Hepatocyte (in vitro differentiated cells): ENCODE results near the gene LGALS4. TPM values are rescaled to one million over a fixed set of nuclear protein-coding genes. Genes with fewer than 3 reads are reported as not detected.

Experiments used
- DNase-seq: peaks from one replicate; pipeline ENCODE4 v3.0.0-alpha.2; 2016; ENCODE audit warnings: low spot score
- H2AFZ ChIP-seq: fragments of 200-600 bp; sonication (generic); 2 replicates; pipeline ENCODE4 v1.6.0; 2016; ENCODE audit warnings: antibody characterized with exemption, mild to moderate bottlenecking
- H3K27ac ChIP-seq: fragments of 200-600 bp; sonication (generic); 2 replicates; pipeline ENCODE4 v1.5.1; 2016; ENCODE audit warnings: mild to moderate bottlenecking
- H3K27me3 ChIP-seq: fragments of 200-600 bp; sonication (generic); 2 replicates; pipeline ENCODE4 v1.6.1; 2016
- H3K36me3 ChIP-seq: fragments of 200-600 bp; sonication (generic); replicated peaks from 2 replicates; pipeline ENCODE4 v1.5.1; 2016; ENCODE audit warnings: low read depth; ENCODE audit not compliant: insufficient read depth
- H3K4me1 ChIP-seq: fragments of 200-600 bp; sonication (generic); 2 replicates; pipeline ENCODE4 v1.5.1; 2016; ENCODE audit warnings: mild to moderate bottlenecking, moderate library complexity; ENCODE audit not compliant: insufficient read depth
- H3K4me2 ChIP-seq: fragments of 200-600 bp; sonication (generic); 2 replicates; pipeline ENCODE4 v1.6.0; 2016
- H3K4me3 ChIP-seq: fragments of 200-600 bp; sonication (generic); 2 replicates; pipeline ENCODE4 v1.5.1; 2016; ENCODE audit warnings: mild to moderate bottlenecking
- H3K79me2 ChIP-seq: fragments of 200-600 bp; sonication (generic); 2 replicates; pipeline ENCODE4 v1.6.0; 2017; ENCODE audit warnings: mild to moderate bottlenecking
- H3K9me2 ChIP-seq: fragments of 200-600 bp; sonication (generic); replicated peaks from 2 replicates; pipeline ENCODE4 v1.6.0; 2017; ENCODE audit warnings: mild to moderate bottlenecking; ENCODE audit not compliant: insufficient read depth
- H3K9me3 ChIP-seq: fragments of 200-600 bp; sonication (generic); 2 replicates; pipeline ENCODE4 v1.5.1; 2016; ENCODE audit warnings: low read depth, mild to moderate bottlenecking
- H4K20me1 ChIP-seq: fragments of 200-600 bp; sonication (generic); 2 replicates; pipeline ENCODE4 v1.6.0; 2016; ENCODE audit warnings: mild to moderate bottlenecking; ENCODE audit not compliant: insufficient read depth, poor library complexity, severe bottlenecking
- EZH2 ChIP-seq: fragments of 200-600 bp; sonication (generic); IDR thresholded peaks from 2 replicates; pipeline ENCODE4 v1.6.1; 2016; ENCODE audit warnings: antibody characterized with exemption, mild to moderate bottlenecking, borderline replicate concordance
- EZH2phosphoT487 ChIP-seq: fragments of 200-600 bp; sonication (generic); IDR thresholded peaks from one replicate; pipeline ENCODE4 v1.6.1; 2018; ENCODE audit warnings: antibody characterized with exemption, mild to moderate bottlenecking, low read depth, moderate library complexity; ENCODE audit not compliant: unreplicated experiment, severe bottlenecking
- WGBS: methylation state at CpG from one replicate; pipeline ENCODE4 v1.1.6; 2016; ENCODE audit warnings: low lambda C conversion rate; ENCODE audit errors: missing lambda C conversion rate; 5-methylcytosine and 5-hydroxymethylcytosine counted together
- polyA plus RNA-seq: library from polyadenylated mRNA; unstranded; fragments of >200 nt; fragmentation: Nextera tagmentation; extraction: Ambion mirVana; gene quantifications from 2 replicates; pipeline ENCODE4 v1.2.1, GENCODE V29; 2016
- total RNA-seq: library from RNA; depleted of rRNA; stranded (reverse); fragments of >200 nt; gene quantifications from 2 replicates; pipeline ENCODE4 v1.2.3, GENCODE V29; 2014
- TF ChIP-seq, protein P1 (sequence below): fragments of 200-600 bp; sonication (generic); IDR thresholded peaks from 2 replicates; pipeline ENCODE4 v1.5.1; 2016; ENCODE audit warnings: antibody characterized with exemption, mild to moderate bottlenecking; ENCODE audit not compliant: poor library complexity

The LGALS4 gene
- total and polyA plus RNA-seq, 2 experiments from 2014 or later, result 147 to 199 TPM

DNA sequence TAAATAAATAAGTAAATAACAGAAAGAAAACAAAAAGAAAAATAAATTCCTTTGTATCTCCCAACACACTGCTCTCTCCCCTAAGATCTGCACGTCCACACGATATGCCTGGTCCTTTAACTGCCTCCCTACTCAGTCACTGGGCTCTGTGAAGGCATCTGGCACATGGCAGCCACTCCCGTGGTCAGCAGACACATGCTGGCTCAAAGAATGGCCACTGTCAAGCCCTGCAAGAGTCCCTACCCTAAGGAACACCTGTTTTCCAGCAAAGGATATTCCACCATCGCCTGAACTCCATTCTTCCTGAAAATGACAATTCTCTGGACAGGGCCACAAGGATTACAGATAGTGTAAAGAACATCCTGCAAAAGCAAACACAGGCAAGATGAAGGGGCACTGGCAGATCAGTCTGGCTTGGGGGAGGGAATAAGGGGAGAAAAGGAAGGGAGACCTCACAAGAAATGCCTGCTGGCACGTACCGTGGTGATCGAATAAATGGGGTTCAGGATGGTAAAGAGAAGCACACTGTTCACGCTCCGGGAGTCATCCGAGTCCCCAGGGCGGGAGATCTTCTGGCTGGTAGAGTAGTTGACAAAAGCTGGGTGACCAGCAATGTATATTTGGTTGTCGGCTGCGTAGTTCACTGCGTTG is 32.8 kb upstream of the LGALS4 start:
- no peak overlapping the region for H3K27ac ChIP-seq
- TF ChIP-seq EZH2 (no peak), EZH2phosphoT487 (no peak)
- TF ChIP-seq, protein P1, sequence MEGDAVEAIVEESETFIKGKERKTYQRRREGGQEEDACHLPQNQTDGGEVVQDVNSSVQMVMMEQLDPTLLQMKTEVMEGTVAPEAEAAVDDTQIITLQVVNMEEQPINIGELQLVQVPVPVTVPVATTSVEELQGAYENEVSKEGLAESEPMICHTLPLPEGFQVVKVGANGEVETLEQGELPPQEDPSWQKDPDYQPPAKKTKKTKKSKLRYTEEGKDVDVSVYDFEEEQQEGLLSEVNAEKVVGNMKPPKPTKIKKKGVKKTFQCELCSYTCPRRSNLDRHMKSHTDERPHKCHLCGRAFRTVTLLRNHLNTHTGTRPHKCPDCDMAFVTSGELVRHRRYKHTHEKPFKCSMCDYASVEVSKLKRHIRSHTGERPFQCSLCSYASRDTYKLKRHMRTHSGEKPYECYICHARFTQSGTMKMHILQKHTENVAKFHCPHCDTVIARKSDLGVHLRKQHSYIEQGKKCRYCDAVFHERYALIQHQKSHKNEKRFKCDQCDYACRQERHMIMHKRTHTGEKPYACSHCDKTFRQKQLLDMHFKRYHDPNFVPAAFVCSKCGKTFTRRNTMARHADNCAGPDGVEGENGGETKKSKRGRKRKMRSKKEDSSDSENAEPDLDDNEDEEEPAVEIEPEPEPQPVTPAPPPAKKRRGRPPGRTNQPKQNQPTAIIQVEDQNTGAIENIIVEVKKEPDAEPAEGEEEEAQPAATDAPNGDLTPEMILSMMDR, result no peak
- no peak overlapping the region for H2AFZ ChIP-seq
- WGBS, result 95% methylated on average over 14 of the region's 14 CpGs
- peaks cover 85% of the 10 kb centered on the region for H3K79me2 ChIP-seq
- H3K4me1 ChIP-seq, result peaks cover 5% of the 10 kb centered on the region
- H3K4me3 ChIP-seq, result no peak overlapping the region
- no peaks in the 10 kb centered on the region for H3K9me2 ChIP-seq
- no peak overlapping the region for H3K4me2 ChIP-seq
- DNase-seq, result no peak
- H3K36me3 ChIP-seq, result peaks cover 11% of the 10 kb centered on the region
- no peaks in the 10 kb centered on the region for H3K27me3 ChIP-seq
- no peaks in the 10 kb centered on the region for H3K9me3 ChIP-seq
- peaks cover 82% of the 10 kb centered on the region for H4K20me1 ChIP-seq

DNA sequence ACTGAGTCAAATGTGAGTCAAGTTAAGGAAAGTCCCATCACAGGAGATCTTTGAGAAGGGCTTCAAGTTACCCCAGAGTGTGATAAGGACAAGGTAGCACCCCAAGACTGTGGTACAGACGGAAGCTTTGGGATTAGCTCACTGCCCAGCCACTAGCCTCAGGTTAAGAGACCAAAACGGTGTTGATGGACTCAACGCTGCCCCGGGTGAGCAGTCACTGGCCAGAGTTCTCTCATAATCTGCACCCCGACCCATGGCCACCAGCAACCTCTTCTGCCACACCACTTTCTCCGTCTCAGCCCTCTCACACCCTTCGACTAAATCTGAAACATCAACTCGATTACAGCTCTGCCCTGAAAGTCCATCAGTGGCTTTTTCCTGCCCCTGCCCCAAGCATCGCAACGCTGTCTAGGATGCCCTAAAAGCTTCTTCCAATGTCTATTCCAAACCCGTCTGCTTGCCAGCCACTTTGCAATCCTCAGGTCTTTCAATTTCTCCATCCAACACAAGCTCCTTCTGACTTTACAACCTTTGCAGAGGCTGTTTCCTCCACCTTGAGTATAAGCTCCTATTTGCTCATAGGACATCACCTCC is 31.4 kb upstream of the LGALS4 start:
- Histone ChIP-seq H3K27ac (no peak overlapping the region), H3K27me3 (no peaks in the 10 kb centered on the region), H3K79me2 (peaks cover 93% of the 10 kb centered on the region), H4K20me1 (peaks cover 88% of the 10 kb centered on the region), H3K36me3 (peaks cover 17% of the 10 kb centered on the region), H3K4me3 (no peak overlapping the region), H3K9me3 (no peaks in the 10 kb centered on the region), H2AFZ (no peak overlapping the region), H3K4me1 (peaks cover 13% of the 10 kb centered on the region), H3K4me2 (no peak overlapping the region), H3K9me2 (no peaks in the 10 kb centered on the region)
- no peak for TF ChIP-seq EZH2
- TF ChIP-seq EZH2phosphoT487, result no peak
- TF ChIP-seq, protein P1, result no peak
- 94% methylated on average over 11 of the region's 11 CpGs for WGBS
- no peak for DNase-seq

DNA sequence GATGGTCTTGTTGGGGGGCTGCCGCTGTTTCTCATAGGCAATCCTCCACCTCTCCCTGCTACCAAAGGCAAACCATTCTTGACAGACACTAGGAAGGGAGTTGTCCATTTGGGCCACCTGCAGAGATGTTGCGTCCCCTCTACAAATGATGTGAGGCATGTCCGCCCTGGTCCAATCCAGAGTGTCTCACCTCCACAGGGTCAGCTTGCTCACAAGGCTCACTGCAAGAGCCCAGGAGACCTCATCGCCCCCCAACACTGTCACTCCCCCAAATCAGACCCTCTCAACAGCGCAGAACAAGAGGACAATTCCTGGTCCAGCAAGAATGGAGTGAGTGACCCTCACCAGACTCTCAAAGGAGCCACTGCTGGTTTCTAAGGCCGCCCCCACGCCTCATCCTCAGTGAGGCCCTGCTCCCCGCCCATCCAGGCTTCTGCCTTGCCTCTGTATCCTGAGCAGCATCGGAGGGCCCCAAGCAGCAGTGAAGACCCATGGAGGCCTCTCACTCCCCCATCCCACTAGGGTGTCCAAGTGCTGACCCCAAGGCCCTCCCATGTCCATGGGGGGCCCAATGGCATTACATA is 30.5 kb upstream of the LGALS4 start:
- Histone ChIP-seq H3K27ac (no peak overlapping the region), H3K4me1 (peaks cover 16% of the 10 kb centered on the region), H3K36me3 (peaks cover 19% of the 10 kb centered on the region), H2AFZ (no peak overlapping the region), H3K79me2 (peaks cover 88% of the 10 kb centered on the region), H3K9me2 (no peaks in the 10 kb centered on the region), H3K9me3 (no peaks in the 10 kb centered on the region), H4K20me1 (peaks cover 84% of the 10 kb centered on the region), H3K4me2 (no peak overlapping the region), H3K4me3 (no peak overlapping the region), H3K27me3 (no peaks in the 10 kb centered on the region)
- DNase-seq, result no peak
- 98% methylated on average over 9 of the region's 9 CpGs for WGBS
- TF ChIP-seq EZH2, result no peak
- TF ChIP-seq, protein P1, result no peak
- no peak for TF ChIP-seq EZH2phosphoT487
